ENCODE measurements around the gene NOS1AP.
"Not testable (repeated sequence)": the region's sequence is repeated elsewhere in the genome, so short reads cannot be mapped to it uniquely, and the experiment has no call there.

DNA sequence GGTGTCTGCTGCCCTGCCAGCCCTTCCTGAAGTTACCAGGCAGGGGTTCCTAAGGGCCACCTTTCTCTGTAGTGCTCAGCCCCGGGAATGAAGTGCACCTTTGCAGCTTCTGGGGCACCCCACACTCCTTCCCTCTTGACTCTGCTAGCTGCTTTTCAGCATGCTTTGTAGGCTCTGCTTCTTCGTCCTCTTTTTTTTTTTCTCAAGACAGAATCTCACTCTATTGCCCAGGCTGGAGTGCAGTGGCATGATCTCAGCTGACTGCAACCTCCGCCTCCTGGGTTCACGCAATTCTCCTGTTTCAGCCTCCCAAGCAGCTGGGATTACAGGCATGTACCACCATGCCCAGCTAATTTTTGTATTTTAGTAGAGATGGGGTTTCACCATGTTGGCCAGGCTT is 282.4 kb downstream of the NOS1AP start:
- not testable (repeated sequence) for TF ChIP-seq CTCF (IDR thresholded peaks at IDR 0.05; ENCODE audit: low read length); EZH2phosphoT487 (IDR thresholded peaks at IDR 0.05; ENCODE audit: low read length); EZH2 (optimal IDR thresholded peaks at IDR 0.05; ENCODE audit: low read depth, low read length)
